K562 (cell line): Measurements from ENCODE around the gene NDUFB7. TPM values are rescaled to one million over a fixed set of nuclear protein-coding genes. Genes with fewer than 3 reads are reported as not detected.

Experiments
- ATAC-seq: fragments of 200-7000 bp; cut with Tn5 transposase; 3 replicates; pipeline ENCODE4 v1.9.1; 2020; ENCODE audit warnings: moderate library complexity
- BruUV-seq: library from RNA; stranded (reverse); fragments of 400-500 nt; replicated peaks from 2 replicates; lab custom pipeline; 2021; lab: Mats Ljungman, UMichigan
- CTCF ChIA-PET: fragments of 300-600 bp; formaldehyde crosslinking; extraction: SDS; loops from one replicate; lab custom pipeline; 2021; ENCODE audit warnings: low intra/inter-chr PET ratio; lab: Yijun Ruan, JAX
- POLR2A ChIA-PET: fragments of 300-600, 350-650 bp; sonication (Branson Sonifier 250); formaldehyde crosslinking; extraction: SDS; loops from one replicate; lab custom pipeline; 2021; ENCODE audit warnings: antibody characterized with exemption, inconsistent platforms; lab: Yijun Ruan, JAX
- DNase-seq, 4 experiments: peaks; one replicate each; pipeline versions ENCODE4 v3.0.0 to v3.0.0-alpha.2; 2011 to 2018; ENCODE audit warnings: low spot score in 3 of 4, mixed read lengths in 3 of 4; ENCODE audit errors: extremely low read depth in 1 of 4
- FAIRE-seq: peaks from 2 replicates; lab custom pipeline; 2011; peaks lifted over from hg19 to GRCh38; lab: Jason Lieb, UNC
- H2AFZ ChIP-seq: 2 replicates; pipeline ENCODE4 v1.6.0; 2011; ENCODE audit warnings: low read depth, low read length, control low read depth, inconsistent platforms
- H3K27ac ChIP-seq: fragments of 200-600 bp; 3 replicates; pipeline ENCODE4 v1.8.0; 2011; ENCODE audit warnings: low read depth, mild to moderate bottlenecking, control low read depth, inconsistent platforms, low read length, moderate library complexity, mixed read lengths; ENCODE audit errors: extremely low read depth
- H3K27me3 ChIP-seq, 2 experiments: fragments of 300-600 bp in 1 of 2; 2 replicates in 1 of 2; 3 replicates in 1 of 2; pipeline versions ENCODE4 v1.6.0 to v1.8.0; 2011; ENCODE audit warnings: inconsistent platforms in 2 of 2, low read length in 2 of 2, mild to moderate bottlenecking in 1 of 2, mixed read lengths in 1 of 2, moderate library complexity in 1 of 2; ENCODE audit not compliant: control insufficient read depth in 2 of 2, insufficient read depth in 2 of 2
- H3K36me3 ChIP-seq: fragments of 300-600 bp; 3 replicates; pipeline ENCODE4 v1.8.0; 2011; ENCODE audit warnings: mild to moderate bottlenecking, low read length, inconsistent platforms; ENCODE audit not compliant: control insufficient read depth, insufficient read depth
- H3K4me1 ChIP-seq, 2 experiments: fragments of 200-600 bp in 1 of 2; replicated peaks in 1 of 2; 2 replicates in 1 of 2; 3 replicates in 1 of 2; pipeline versions ENCODE4 v1.5.1 to v1.8.0; 2011; ENCODE audit warnings: inconsistent platforms in 2 of 2, low read length in 2 of 2, mild to moderate bottlenecking in 1 of 2, mixed read lengths in 1 of 2, moderate library complexity in 1 of 2; ENCODE audit not compliant: control insufficient read depth in 2 of 2, insufficient read depth in 2 of 2
- H3K4me2 ChIP-seq: 2 replicates; pipeline ENCODE4 v1.6.1; 2011; ENCODE audit warnings: low read length, control low read depth, inconsistent platforms, mixed read lengths; ENCODE audit not compliant: insufficient read depth
- H3K4me3 ChIP-seq: fragments of 200-600 bp; sonication (generic), shearing (Covaris generic); 2 replicates; pipeline ENCODE4 v1.5.1; 2016; ENCODE audit warnings: control low read depth, inconsistent platforms
- H3K79me2 ChIP-seq: fragments of 200-600 bp; 3 replicates; pipeline ENCODE4 v1.8.0; 2011; ENCODE audit warnings: low read length, inconsistent platforms; ENCODE audit not compliant: control insufficient read depth, insufficient read depth
- H3K9ac ChIP-seq, 2 experiments: 2 replicates each; pipeline versions ENCODE4 v1.6.0 to v1.6.1; 2011; ENCODE audit warnings: low read depth in 2 of 2, low read length in 2 of 2, control low read depth in 1 of 2, inconsistent platforms in 1 of 2, mild to moderate bottlenecking in 1 of 2, mixed read lengths in 1 of 2; ENCODE audit not compliant: insufficient read depth in 1 of 2
- H3K9me1 ChIP-seq: one replicate; pipeline ENCODE4 v1.6.0; 2011; ENCODE audit warnings: inconsistent platforms, mild to moderate bottlenecking, low read length, moderate library complexity; ENCODE audit not compliant: control insufficient read depth, insufficient read depth
- H3K9me3 ChIP-seq: replicated peaks from 2 replicates; pipeline ENCODE4 v1.5.1; 2011; ENCODE audit warnings: low read depth, low read length, inconsistent platforms; ENCODE audit not compliant: control insufficient read depth, insufficient read depth
- H4K20me1 ChIP-seq: replicated peaks from 2 replicates; pipeline ENCODE4 v1.6.1; 2011; ENCODE audit warnings: low read length, inconsistent platforms, mixed read lengths; ENCODE audit not compliant: control insufficient read depth, insufficient read depth
- CBX8 ChIP-seq: fragments of 200-600 bp; sonication (generic); IDR thresholded peaks from 2 replicates; pipeline ENCODE4 v1.6.1; 2012; ENCODE audit warnings: borderline replicate concordance, mixed run types, low read depth, mild to moderate bottlenecking, moderate library complexity, mixed read lengths, low read length, control low read depth, inconsistent platforms; ENCODE audit not compliant: poor library complexity, severe bottlenecking; ENCODE audit errors: extremely low read depth
- ESRRA ChIP-seq: fragments of 450-650 bp; IDR thresholded peaks from 2 replicates; pipeline ENCODE4 v1.6.1; 2014; ENCODE audit warnings: low read depth, mild to moderate bottlenecking, moderate library complexity, borderline replicate concordance
- KAT7 ChIP-seq: sonication (generic); formaldehyde crosslinking; IDR thresholded peaks from 2 replicates; pipeline ENCODE4 v1.8.0; 2022; ENCODE audit warnings: missing genetic modification reagents, mild to moderate bottlenecking, borderline replicate concordance
- MYBL2 ChIP-seq, 2 experiments: fragments of 450-650 bp in 1 of 2; sonication (generic) in 1 of 2; formaldehyde crosslinking in 1 of 2; IDR thresholded peaks; 2 replicates each; pipeline versions ENCODE4 v1.6.1 to v1.8.1; 2017 to 2022; ENCODE audit warnings: borderline replicate concordance in 1 of 2, inconsistent platforms in 1 of 2, low read depth in 1 of 2, mild to moderate bottlenecking in 1 of 2, missing genetic modification reagents in 1 of 2, moderate library complexity in 1 of 2
- OTX1 ChIP-seq: fragments of 450-650 bp; formaldehyde crosslinking; IDR thresholded peaks from 2 replicates; pipeline ENCODE4 v1.4.0; 2022; ENCODE audit warnings: mild to moderate bottlenecking
- THRAP3 ChIP-seq: fragments of 450-650 bp; IDR thresholded peaks from 2 replicates; pipeline ENCODE4 v1.6.1; 2016; ENCODE audit warnings: mild to moderate bottlenecking, inconsistent platforms, borderline replicate concordance
- ZNF224 ChIP-seq: sonication (generic); formaldehyde crosslinking; IDR thresholded peaks from 2 replicates; pipeline ENCODE4 v1.8.0; 2022; ENCODE audit warnings: mild to moderate bottlenecking, missing genetic modification reagents
- WGBS: fragments of 100-300 bp; shearing (Covaris generic); methylation state at CpG from one replicate; pipeline ENCODE4 v1.1.6; 2016; ENCODE audit warnings: low coverage, mixed read lengths; ENCODE audit not compliant: insufficient coverage; ENCODE audit errors: missing lambda C conversion rate; 5-methylcytosine and 5-hydroxymethylcytosine counted together
- in situ Hi-C: fragments of 300-500 bp; cut with MboI; formaldehyde crosslinking; loops from 4 replicates; pipeline ENCODE4 v1.15.0; 2018; ENCODE audit warnings: inconsistent platforms, mixed read lengths
- intact Hi-C: fragments of 100-400 bp; cut with micrococcal nuclease; formaldehyde crosslinking; loops from 2 replicates; pipeline ENCODE4 v1.14.2; 2022
- polyA plus RNA-seq, 8 experiments: library from polyadenylated mRNA; depleted of rRNA in 4 of 8; stranded (reverse) in 5 of 8; unstranded in 3 of 8; fragments of >200 nt; fragmentation: Nextera tagmentation in 2 of 8; fragmentation: Illumina TruSeq in 1 of 8; extraction: Ambion mirVana in 2 of 8; extraction: Trizol in 1 of 8; gene quantifications; 2 replicates each; pipeline versions ENCODE4 v1.2.1 to v1.2.3, GENCODE V29; 2011 to 2014; ENCODE audit warnings: inconsistent platforms in 1 of 8, missing spikeins in 1 of 8
- total RNA-seq, 7 experiments: library from RNA; depleted of rRNA in 6 of 7; stranded (reverse); fragments of >200 nt in 6 of 7; fragmentation: Illumina TruSeq in 2 of 7; extraction: Trizol in 2 of 7; gene quantifications; 2 replicates each; pipeline versions ENCODE4 v1.2.1 to v1.2.3, GENCODE V29; 2011 to 2021; ENCODE audit warnings: low replicate concordance in 1 of 7
- TF ChIP-seq, protein P1 (sequence below): IDR thresholded peaks from 3 replicates; pipeline ENCODE4 v1.6.1; 2011; ENCODE audit warnings: borderline replicate concordance, mild to moderate bottlenecking; ENCODE audit not compliant: insufficient read length, insufficient read depth

NDUFB7 gene
- total and polyA plus RNA-seq, 9 of the 15 experiments (the other 6 are each of a cell fraction or from before 2014, with no cell fraction given): 14.9 to 842 (median 137) TPM

DNA sequence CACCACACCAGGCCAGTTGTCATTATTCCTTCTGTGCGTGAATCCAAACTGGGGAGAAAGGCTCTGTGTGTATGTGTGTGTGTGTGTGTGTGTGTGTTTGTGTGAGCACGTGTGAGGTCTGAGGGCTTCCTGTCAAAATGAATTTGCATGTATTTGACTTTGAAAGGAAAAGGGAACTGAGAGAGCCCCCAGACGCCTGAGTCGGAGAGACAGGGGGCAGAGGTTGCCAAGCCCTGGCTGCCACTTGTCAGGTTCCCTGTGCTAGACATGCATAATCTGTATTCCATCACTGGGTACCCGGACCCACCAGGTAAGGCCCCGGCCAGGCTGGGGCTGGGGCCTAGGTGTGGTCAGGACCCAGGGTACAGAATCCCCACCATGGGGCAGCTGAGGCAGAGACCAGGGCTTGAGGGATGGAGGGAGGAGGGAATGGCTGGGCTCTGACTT lies 11.1 kb upstream of the NDUFB7 start, which contains the start of gene CLEC17A:
Gene CLEC17A, plus strand, starts transcription at position 191 of the 447 bp plus-strand sequence. Its CDS starts 77 bp downstream, at position 268.
- WGBS: 3% methylated on average over 6 of the region's 6 CpGs
- FAIRE-seq (no peak), ATAC-seq (no peak), DNase-seq (no peak)
- intact Hi-C loops: no loop called here
- Histone ChIP-seq H3K9me3 (no peaks in the 10 kb centered on the region), H3K9me1 (no peaks in the 10 kb centered on the region), H3K4me1 (no peaks in the 10 kb centered on the region; a peak in 1 of 5 replicates), H4K20me1 (no peaks in the 10 kb centered on the region; the same call in 1 of the 2 replicates), H3K9ac (no peak within 1 kb of the TSS), H3K4me2 (no peak within 1 kb of the TSS), H3K27ac (no peak within 1 kb of the TSS), H2AFZ (no peak within 1 kb of the TSS), H3K27me3 (peaks cover 0 to 5% of the 10 kb centered on the region in 2 experiments; a peak in 1 of 5 replicates), H3K36me3 (no peaks in the 10 kb centered on the region), H3K79me2 (no peaks in the 10 kb centered on the region), H3K4me3 (no peak within 1 kb of the TSS)
- POLR2A ChIA-PET: no interaction called here
- no TSS peak for BruUV-seq
- in situ Hi-C loops: no loop called here
- no peak for TF ChIP-seq MYBL2 (IDR thresholded peaks at IDR 0.05; ENCODE audit: low read depth)
- TF ChIP-seq MYBL2 (CRISPR knock-in tag; IDR thresholded peaks at IDR 0.05; ENCODE audit: borderline replicate concordance): no peak
- TF ChIP-seq OTX1 (CRISPR knock-in tag): no peak
- no peak for TF ChIP-seq ZNF224 (CRISPR knock-in tag)
- no peak for TF ChIP-seq KAT7 (CRISPR knock-in tag)
- TF ChIP-seq CBX8: no peak
- no peak for TF ChIP-seq THRAP3
- TF ChIP-seq, protein P1, sequence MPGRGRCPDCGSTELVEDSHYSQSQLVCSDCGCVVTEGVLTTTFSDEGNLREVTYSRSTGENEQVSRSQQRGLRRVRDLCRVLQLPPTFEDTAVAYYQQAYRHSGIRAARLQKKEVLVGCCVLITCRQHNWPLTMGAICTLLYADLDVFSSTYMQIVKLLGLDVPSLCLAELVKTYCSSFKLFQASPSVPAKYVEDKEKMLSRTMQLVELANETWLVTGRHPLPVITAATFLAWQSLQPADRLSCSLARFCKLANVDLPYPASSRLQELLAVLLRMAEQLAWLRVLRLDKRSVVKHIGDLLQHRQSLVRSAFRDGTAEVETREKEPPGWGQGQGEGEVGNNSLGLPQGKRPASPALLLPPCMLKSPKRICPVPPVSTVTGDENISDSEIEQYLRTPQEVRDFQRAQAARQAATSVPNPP: no peak
- TF ChIP-seq ESRRA: no peak
- CTCF ChIA-PET: no interaction called here
